HL-60 (cell line): ENCODE data around the gene MCU.

ENCODE experiments used
- POLR2AphosphoS5 ChIP-seq: IDR thresholded peaks from 2 replicates; pipeline ENCODE4 v1.6.1; 2012; ENCODE audit warnings: low read depth
- SPI1 ChIP-seq: IDR thresholded peaks from 2 replicates; pipeline ENCODE4 v1.6.1; 2012; ENCODE audit warnings: low read depth, mild to moderate bottlenecking, borderline replicate concordance
- TF ChIP-seq, protein P1 (sequence below): IDR thresholded peaks from one replicate; pipeline ENCODE4 v1.5.1; 2011; ENCODE audit warnings: low read length, control low read depth, inconsistent platforms; ENCODE audit not compliant: insufficient read depth

DNA sequence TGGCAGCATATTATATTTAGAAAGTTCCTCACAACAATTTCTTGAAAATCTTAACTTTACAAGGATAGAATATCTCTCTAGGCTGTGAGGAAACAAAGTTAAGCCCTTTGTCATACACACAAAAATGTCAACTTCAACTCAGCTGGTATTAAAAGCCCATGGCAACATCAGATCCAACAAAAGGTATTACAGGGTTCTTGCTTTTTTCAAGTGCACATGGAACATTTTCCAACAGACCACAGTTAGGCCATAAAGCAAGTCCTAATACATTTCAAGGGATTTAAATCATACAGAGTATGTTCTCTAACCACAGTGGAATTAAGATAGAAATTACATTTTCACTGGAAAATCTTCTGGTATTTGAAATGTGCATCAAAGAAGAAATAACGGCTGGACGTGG is 129.7 kb downstream of the MCU start:
- TF ChIP-seq, protein P1, sequence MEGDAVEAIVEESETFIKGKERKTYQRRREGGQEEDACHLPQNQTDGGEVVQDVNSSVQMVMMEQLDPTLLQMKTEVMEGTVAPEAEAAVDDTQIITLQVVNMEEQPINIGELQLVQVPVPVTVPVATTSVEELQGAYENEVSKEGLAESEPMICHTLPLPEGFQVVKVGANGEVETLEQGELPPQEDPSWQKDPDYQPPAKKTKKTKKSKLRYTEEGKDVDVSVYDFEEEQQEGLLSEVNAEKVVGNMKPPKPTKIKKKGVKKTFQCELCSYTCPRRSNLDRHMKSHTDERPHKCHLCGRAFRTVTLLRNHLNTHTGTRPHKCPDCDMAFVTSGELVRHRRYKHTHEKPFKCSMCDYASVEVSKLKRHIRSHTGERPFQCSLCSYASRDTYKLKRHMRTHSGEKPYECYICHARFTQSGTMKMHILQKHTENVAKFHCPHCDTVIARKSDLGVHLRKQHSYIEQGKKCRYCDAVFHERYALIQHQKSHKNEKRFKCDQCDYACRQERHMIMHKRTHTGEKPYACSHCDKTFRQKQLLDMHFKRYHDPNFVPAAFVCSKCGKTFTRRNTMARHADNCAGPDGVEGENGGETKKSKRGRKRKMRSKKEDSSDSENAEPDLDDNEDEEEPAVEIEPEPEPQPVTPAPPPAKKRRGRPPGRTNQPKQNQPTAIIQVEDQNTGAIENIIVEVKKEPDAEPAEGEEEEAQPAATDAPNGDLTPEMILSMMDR, result no peak
- TF ChIP-seq POLR2AphosphoS5 (no peak), SPI1 (no peak)
